Neural progenitor cell (in vitro differentiated cells): ENCODE measurements around the gene CACNB4. TPM values are rescaled to one million over a fixed set of nuclear protein-coding genes. Genes with fewer than 3 reads are reported as not detected.

Source experiments
- DNase-seq: peaks from one replicate; pipeline ENCODE4 v3.0.0-alpha.2; 2016; ENCODE audit warnings: low spot score
- H2AFZ ChIP-seq: fragments of 200-600 bp; sonication (generic); replicated peaks from 2 replicates; pipeline ENCODE4 v1.6.1; 2016; ENCODE audit warnings: antibody characterized with exemption
- H3F3A ChIP-seq: fragments of 200-600 bp; sonication (generic); 2 replicates; pipeline ENCODE4 v1.6.1; 2016; ENCODE audit warnings: antibody characterized with exemption, low read depth
- H3K27ac ChIP-seq: fragments of 200-600 bp; sonication (generic); 2 replicates; pipeline ENCODE4 v1.5.1; 2016; ENCODE audit warnings: mild to moderate bottlenecking
- H3K27me3 ChIP-seq: fragments of 200-600 bp; sonication (generic); 2 replicates; pipeline ENCODE4 v1.6.1; 2016; ENCODE audit warnings: mild to moderate bottlenecking, moderate library complexity
- H3K36me3 ChIP-seq: fragments of 200-600 bp; sonication (generic); 2 replicates; pipeline ENCODE4 v1.5.1; 2016
- H3K4me1 ChIP-seq: fragments of 200-600 bp; sonication (generic); 2 replicates; pipeline ENCODE4 v1.6.1; 2016; ENCODE audit warnings: mixed run types
- H3K4me2 ChIP-seq: fragments of 200-600 bp; sonication (generic); 2 replicates; pipeline ENCODE4 v1.6.1; 2016
- H3K4me3 ChIP-seq: fragments of 200-600 bp; sonication (generic); 2 replicates; pipeline ENCODE4 v1.5.1; 2016
- H3K79me2 ChIP-seq: fragments of 200-600 bp; sonication (generic); 2 replicates; pipeline ENCODE4 v1.6.1; 2016; ENCODE audit warnings: low read depth
- H3K9ac ChIP-seq: fragments of 200-600 bp; sonication (generic); 2 replicates; pipeline ENCODE4 v1.6.1; 2016
- H3K9me3 ChIP-seq: fragments of 200-600 bp; sonication (generic); 2 replicates; pipeline ENCODE4 v1.5.1; 2016; ENCODE audit warnings: low read depth
- H4K20me1 ChIP-seq: fragments of 200-600 bp; sonication (generic); 2 replicates; pipeline ENCODE4 v1.6.1; 2016; ENCODE audit warnings: low read depth
- H3K27ac Mint-ChIP-seq: 3 replicates; pipeline ENCODE4 v1.8.0; 2021; ENCODE audit warnings: mixed read lengths
- H3K27me3 Mint-ChIP-seq: 2 replicates; pipeline ENCODE4 v1.8.0; 2022; ENCODE audit warnings: low read depth, mild to moderate bottlenecking, inconsistent platforms, moderate library complexity, mixed read lengths; ENCODE audit not compliant: insufficient read depth
- H3K36me3 Mint-ChIP-seq: 3 replicates; pipeline ENCODE4 v1.8.0; 2021; ENCODE audit warnings: mixed read lengths
- H3K4me1 Mint-ChIP-seq: 3 replicates; pipeline ENCODE4 v1.8.0; 2021; ENCODE audit warnings: mixed read lengths
- H3K4me3 Mint-ChIP-seq: 3 replicates; pipeline ENCODE4 v1.8.0; 2021; ENCODE audit warnings: mild to moderate bottlenecking, moderate library complexity, mixed read lengths
- H3K9me3 Mint-ChIP-seq: 3 replicates; pipeline ENCODE4 v1.8.0; 2020; ENCODE audit warnings: mixed read lengths
- EZH2 ChIP-seq: fragments of 200-600 bp; sonication (generic); IDR thresholded peaks from 2 replicates; pipeline ENCODE4 v1.6.1; 2017; ENCODE audit warnings: antibody characterized with exemption, mild to moderate bottlenecking, moderate library complexity
- EZH2phosphoT487 ChIP-seq: fragments of 200-600 bp; sonication (generic); IDR thresholded peaks from 2 replicates; pipeline ENCODE4 v1.6.1; 2017; ENCODE audit warnings: antibody characterized with exemption
- total RNA-seq: library from RNA; depleted of rRNA; stranded (reverse); fragments of >200 nt; gene quantifications from 2 replicates; pipeline ENCODE4 v1.2.3, GENCODE V29; 2015; ENCODE audit warnings: low replicate concordance
- TF ChIP-seq, protein P1 (sequence below): fragments of 200-600 bp; sonication (generic); IDR thresholded peaks from 2 replicates; pipeline ENCODE4 v1.5.1; 2017; ENCODE audit warnings: antibody characterized with exemption, mild to moderate bottlenecking

The CACNB4 gene
- total RNA-seq, 1 donor from 2014 or later: 14.2 TPM

DNA sequence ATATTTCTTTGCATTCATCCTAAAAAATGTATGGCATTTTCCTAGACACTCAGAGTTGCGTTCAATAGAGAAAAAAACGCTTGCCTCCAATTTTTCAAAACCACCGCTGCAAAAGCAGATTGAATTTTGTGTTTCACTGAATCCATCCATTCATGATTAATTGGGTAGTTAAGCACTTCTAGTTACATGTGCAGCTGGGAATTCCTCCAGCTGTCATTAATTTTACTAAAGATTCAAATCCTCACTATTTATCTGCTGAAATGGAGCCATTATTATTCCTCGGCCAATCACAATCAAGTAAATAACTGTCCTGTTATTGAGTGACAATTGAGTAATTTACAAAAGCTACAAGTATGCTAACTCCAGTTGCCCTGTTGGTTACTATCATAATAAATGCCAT lies 194.8 kb downstream of the CACNB4 start:
- Mint-ChIP-seq H3K4me3 (no peak overlapping the region), H3K4me1 (peaks cover 13% of the 10 kb centered on the region), H3K9me3 (no peaks in the 10 kb centered on the region), H3K27me3 (no peaks in the 10 kb centered on the region), H3K36me3 (no peaks in the 10 kb centered on the region), H3K27ac (no peak overlapping the region)
- no peak for DNase-seq
- Histone ChIP-seq H3F3A (peaks cover 15% of the 10 kb centered on the region), H3K9ac (no peak overlapping the region), H3K4me1 (peaks cover 14% of the 10 kb centered on the region), H3K27me3 (no peaks in the 10 kb centered on the region), H3K27ac (no peak overlapping the region), H3K36me3 (no peaks in the 10 kb centered on the region), H3K9me3 (no peaks in the 10 kb centered on the region), H3K4me3 (no peak overlapping the region), H4K20me1 (no peaks in the 10 kb centered on the region), H3K79me2 (no peaks in the 10 kb centered on the region), H3K4me2 (no peak overlapping the region), H2AFZ (no peak overlapping the region)
- TF ChIP-seq, protein P1, sequence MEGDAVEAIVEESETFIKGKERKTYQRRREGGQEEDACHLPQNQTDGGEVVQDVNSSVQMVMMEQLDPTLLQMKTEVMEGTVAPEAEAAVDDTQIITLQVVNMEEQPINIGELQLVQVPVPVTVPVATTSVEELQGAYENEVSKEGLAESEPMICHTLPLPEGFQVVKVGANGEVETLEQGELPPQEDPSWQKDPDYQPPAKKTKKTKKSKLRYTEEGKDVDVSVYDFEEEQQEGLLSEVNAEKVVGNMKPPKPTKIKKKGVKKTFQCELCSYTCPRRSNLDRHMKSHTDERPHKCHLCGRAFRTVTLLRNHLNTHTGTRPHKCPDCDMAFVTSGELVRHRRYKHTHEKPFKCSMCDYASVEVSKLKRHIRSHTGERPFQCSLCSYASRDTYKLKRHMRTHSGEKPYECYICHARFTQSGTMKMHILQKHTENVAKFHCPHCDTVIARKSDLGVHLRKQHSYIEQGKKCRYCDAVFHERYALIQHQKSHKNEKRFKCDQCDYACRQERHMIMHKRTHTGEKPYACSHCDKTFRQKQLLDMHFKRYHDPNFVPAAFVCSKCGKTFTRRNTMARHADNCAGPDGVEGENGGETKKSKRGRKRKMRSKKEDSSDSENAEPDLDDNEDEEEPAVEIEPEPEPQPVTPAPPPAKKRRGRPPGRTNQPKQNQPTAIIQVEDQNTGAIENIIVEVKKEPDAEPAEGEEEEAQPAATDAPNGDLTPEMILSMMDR: no peak
- no peak for TF ChIP-seq EZH2
- no peak for TF ChIP-seq EZH2phosphoT487

DNA sequence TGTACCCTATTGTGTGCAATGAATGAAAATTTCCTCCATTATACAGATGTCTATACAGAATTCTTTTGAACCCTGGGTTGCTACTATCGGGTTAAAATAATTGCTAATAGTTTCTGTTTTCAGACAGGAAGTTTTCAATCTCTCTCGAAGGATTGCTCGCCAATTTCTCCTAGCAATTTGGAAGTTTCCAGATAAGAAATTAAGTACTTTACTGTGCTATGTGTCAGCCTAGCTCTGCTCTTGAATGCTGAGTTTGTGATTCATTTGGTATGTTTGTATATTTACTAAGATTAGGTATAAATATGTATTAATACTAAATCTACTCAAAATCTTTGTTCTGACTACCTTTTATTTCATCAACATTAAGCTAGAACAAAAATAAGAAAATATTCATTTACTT lies 196.0 kb downstream of the CACNB4 start:
- peaks cover 7% of the 10 kb centered on the region for H3K4me1 ChIP-seq
- Mint-ChIP-seq H3K4me1 (peaks cover 5% of the 10 kb centered on the region), H3K27me3 (no peaks in the 10 kb centered on the region), H3K9me3 (no peaks in the 10 kb centered on the region), H3K36me3 (no peaks in the 10 kb centered on the region), H3K4me3 (no peak overlapping the region), H3K27ac (no peak overlapping the region)
- DNase-seq: no peak
- H3K9ac ChIP-seq: no peak overlapping the region
- H3K27me3 ChIP-seq: no peaks in the 10 kb centered on the region
- H3K36me3 ChIP-seq: no peaks in the 10 kb centered on the region
- TF ChIP-seq, protein P1: no peak
- TF ChIP-seq EZH2phosphoT487 (no peak), EZH2 (no peak)
- no peak overlapping the region for H3K27ac ChIP-seq
- H3K4me2 ChIP-seq: no peak overlapping the region
- no peaks in the 10 kb centered on the region for H3K79me2 ChIP-seq
- no peak overlapping the region for H3K4me3 ChIP-seq
- no peak overlapping the region for H2AFZ ChIP-seq
- H3F3A ChIP-seq: peaks cover 7% of the 10 kb centered on the region
- H4K20me1 ChIP-seq: no peaks in the 10 kb centered on the region
- H3K9me3 ChIP-seq: no peaks in the 10 kb centered on the region

DNA sequence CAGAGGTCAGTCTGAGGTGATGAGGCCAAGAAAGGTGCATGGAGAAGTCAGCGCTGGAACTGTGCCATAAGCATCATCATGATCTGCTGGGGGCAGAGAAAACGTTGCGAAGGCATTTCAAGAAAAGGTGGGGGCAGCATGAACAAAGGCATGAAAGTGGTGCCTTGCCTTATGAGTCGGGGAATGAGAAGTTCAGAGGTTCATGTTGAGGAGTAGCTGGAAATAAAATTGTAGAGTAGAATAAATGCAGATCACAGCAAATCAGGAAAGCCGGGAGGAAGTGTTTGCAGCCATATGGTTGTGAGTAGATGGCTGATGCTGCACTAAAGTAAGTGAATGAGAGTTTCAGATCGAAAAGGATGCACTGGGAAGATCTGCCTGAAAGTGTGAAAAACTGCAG lies 198.5 kb downstream of the CACNB4 start:
- no peak overlapping the region for H3K27ac Mint-ChIP-seq
- H2AFZ ChIP-seq: no peak overlapping the region
- no peaks in the 10 kb centered on the region for H3K36me3 ChIP-seq

More for the DNA sequence above, 198.5 kb downstream of the CACNB4 start:
- Histone ChIP-seq H3K4me2 (no peak overlapping the region), H3K9me3 (no peaks in the 10 kb centered on the region), H3K27ac (no peak overlapping the region), H3K27me3 (no peaks in the 10 kb centered on the region), H3K4me1 (no peaks in the 10 kb centered on the region), H3K9ac (no peak overlapping the region), H3K79me2 (no peaks in the 10 kb centered on the region), H4K20me1 (no peaks in the 10 kb centered on the region), H3K4me3 (no peak overlapping the region), H3F3A (no peaks in the 10 kb centered on the region)
- no peak overlapping the region for H3K4me3 Mint-ChIP-seq
- H3K9me3 Mint-ChIP-seq: peaks cover 2% of the 10 kb centered on the region
- TF ChIP-seq EZH2phosphoT487: no peak
- TF ChIP-seq, protein P1: no peak
- no peak for TF ChIP-seq EZH2
- H3K4me1 Mint-ChIP-seq: no peaks in the 10 kb centered on the region
- H3K27me3 Mint-ChIP-seq: no peaks in the 10 kb centered on the region
- no peak for DNase-seq
- no peaks in the 10 kb centered on the region for H3K36me3 Mint-ChIP-seq
